Mammary epithelial cell (primary cell): ENCODE results near the gene TNFSF4.
"Not testable (repeated sequence)": the region's sequence is repeated elsewhere in the genome, so short reads cannot be mapped to it uniquely, and the experiment has no call there.

Experiments used
- CTCF ChIP-seq, 2 donors: IDR thresholded peaks in 1 of 2; conservative IDR thresholded peaks in 1 of 2; 2 replicates each; pipeline ENCODE4 v1.5.1; 2011 to 2012; ENCODE audit warnings: inconsistent platforms in 2 of 2, low read length in 2 of 2, mild to moderate bottlenecking in 2 of 2, control low read depth in 1 of 2, low read depth in 1 of 2; ENCODE audit not compliant: insufficient read depth in 1 of 2; ENCODE audit errors: extremely low read depth in 1 of 2
- EZH2 ChIP-seq: IDR thresholded peaks from 2 replicates; pipeline ENCODE4 v1.6.1; 2012; ENCODE audit warnings: low read length, inconsistent platforms, borderline replicate concordance

- TF ChIP-seq CTCF (conservative IDR thresholded peaks at IDR 0.05 in 1 of 2, IDR thresholded peaks at IDR 0.05 in 1 of 2; ENCODE audit: extremely low read depth in 1 of 2, insufficient read depth in 1 of 2, low read depth in 1 of 2, low read length in 2 of 2); EZH2: not testable (repeated sequence)
Observed at GRCh38 chr1:173234434-173234833, 27.3 kb upstream of the TNFSF4 start.
